Measurements from ENCODE around the gene LMLN. TPM values are rescaled to one million over a fixed set of nuclear protein-coding genes. Genes with fewer than 3 reads are reported as not detected.

Gene LMLN
- total RNA-seq, 3 donors from 2014 or later (not counting 1 experiment from before 2014, with no cell fraction given): 2.3 to 4.5 (median 4.0) TPM

DNA sequence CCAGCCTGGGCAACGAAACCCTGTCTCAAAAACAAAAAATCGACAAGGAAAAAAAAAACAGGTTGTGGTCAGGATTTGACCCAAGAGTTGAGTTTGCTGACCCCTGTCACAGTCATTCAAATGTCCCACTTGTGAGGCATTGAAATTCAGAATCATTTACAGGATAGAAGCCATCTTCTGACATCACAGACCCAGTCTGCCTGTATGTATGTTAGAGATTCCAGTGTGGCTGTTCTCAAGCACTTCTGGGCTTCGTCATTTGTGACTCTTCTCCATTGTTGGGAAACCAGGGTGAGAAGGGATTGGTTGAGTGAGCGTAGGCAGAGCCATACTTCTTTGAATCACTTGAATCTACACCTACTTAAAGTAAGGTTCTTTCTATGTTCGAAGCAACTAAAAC lies 57.1 kb downstream of the LMLN start:
- Mint-ChIP-seq H3K9me3 (no peaks in the 10 kb centered on the region), H3K27ac (no peak overlapping the region), H3K36me3 (no peaks in the 10 kb centered on the region), H3K4me1 (no peaks in the 10 kb centered on the region), H3K27me3 (ENCODE audit: low read depth in 2 of 2) (no peaks in the 10 kb centered on the region), H3K4me3 (no peak overlapping the region)
- Histone ChIP-seq H3K27ac (ENCODE audit: low read length) (no peak overlapping the region), H3K36me3 (ENCODE audit: control insufficient read depth, insufficient read depth, low read length) (no peaks in the 10 kb centered on the region), H3K4me3 (ENCODE audit: low read length) (no peak overlapping the region), H3K4me1 (ENCODE audit: control insufficient read depth, insufficient read depth, low read length) (no peaks in the 10 kb centered on the region), H3K27me3 (ENCODE audit: control insufficient read depth, insufficient read depth, low read length) (no peaks in the 10 kb centered on the region), H3K9me3 (ENCODE audit: control insufficient read depth, insufficient read depth, low read length) (no peaks in the 10 kb centered on the region)
- DNase-seq (no peak), ATAC-seq (no peak)
- WGBS (ENCODE audit: insufficient coverage): 93% methylated on average over 5 of the region's 5 CpGs
- TF ChIP-seq, protein P1, sequence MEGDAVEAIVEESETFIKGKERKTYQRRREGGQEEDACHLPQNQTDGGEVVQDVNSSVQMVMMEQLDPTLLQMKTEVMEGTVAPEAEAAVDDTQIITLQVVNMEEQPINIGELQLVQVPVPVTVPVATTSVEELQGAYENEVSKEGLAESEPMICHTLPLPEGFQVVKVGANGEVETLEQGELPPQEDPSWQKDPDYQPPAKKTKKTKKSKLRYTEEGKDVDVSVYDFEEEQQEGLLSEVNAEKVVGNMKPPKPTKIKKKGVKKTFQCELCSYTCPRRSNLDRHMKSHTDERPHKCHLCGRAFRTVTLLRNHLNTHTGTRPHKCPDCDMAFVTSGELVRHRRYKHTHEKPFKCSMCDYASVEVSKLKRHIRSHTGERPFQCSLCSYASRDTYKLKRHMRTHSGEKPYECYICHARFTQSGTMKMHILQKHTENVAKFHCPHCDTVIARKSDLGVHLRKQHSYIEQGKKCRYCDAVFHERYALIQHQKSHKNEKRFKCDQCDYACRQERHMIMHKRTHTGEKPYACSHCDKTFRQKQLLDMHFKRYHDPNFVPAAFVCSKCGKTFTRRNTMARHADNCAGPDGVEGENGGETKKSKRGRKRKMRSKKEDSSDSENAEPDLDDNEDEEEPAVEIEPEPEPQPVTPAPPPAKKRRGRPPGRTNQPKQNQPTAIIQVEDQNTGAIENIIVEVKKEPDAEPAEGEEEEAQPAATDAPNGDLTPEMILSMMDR (IDR thresholded peaks at IDR 0.05): no peak
- intact Hi-C loops (cut with micrococcal nuclease): no loop called here

DNA sequence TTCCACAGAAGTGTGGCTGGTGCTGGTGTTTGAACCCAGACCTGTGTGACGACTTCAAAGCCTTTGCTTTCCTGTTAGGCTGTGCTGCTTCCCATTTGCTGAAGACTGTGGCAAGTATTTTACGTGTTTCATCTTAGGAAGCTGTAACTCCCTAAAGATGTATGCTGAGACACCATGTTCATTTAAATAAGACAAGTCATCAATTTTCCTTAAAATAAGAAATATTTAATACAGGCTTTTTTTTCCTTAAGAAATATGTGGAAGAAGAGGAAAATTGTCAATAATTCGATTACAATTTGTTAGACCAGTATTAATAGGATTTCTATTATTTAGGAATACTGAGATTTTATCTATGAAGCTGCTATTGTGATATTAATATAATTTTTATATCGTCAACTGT lies 58.4 kb downstream of the LMLN start:
- Mint-ChIP-seq H3K27me3 (ENCODE audit: low read depth in 2 of 2) (no peaks in the 10 kb centered on the region), H3K4me3 (no peak overlapping the region), H3K27ac (no peak overlapping the region), H3K4me1 (no peaks in the 10 kb centered on the region), H3K36me3 (no peaks in the 10 kb centered on the region), H3K9me3 (no peaks in the 10 kb centered on the region)
- ATAC-seq: no peak
- TF ChIP-seq, protein P1 (IDR thresholded peaks at IDR 0.05): no peak
- 98% methylated on average over 2 of the region's 4 CpGs for WGBS (ENCODE audit: insufficient coverage)
- DNase-seq: no peak
- H3K27me3 ChIP-seq (ENCODE audit: control insufficient read depth, insufficient read depth, low read length): no peaks in the 10 kb centered on the region
- no peak overlapping the region for H3K4me3 ChIP-seq (ENCODE audit: low read length)
- H3K4me1 ChIP-seq (ENCODE audit: control insufficient read depth, insufficient read depth, low read length): no peaks in the 10 kb centered on the region
- no peaks in the 10 kb centered on the region for H3K36me3 ChIP-seq (ENCODE audit: control insufficient read depth, insufficient read depth, low read length)
- intact Hi-C loops (cut with micrococcal nuclease): no loop called here
- H3K27ac ChIP-seq (ENCODE audit: low read length): no peak overlapping the region
- H3K9me3 ChIP-seq (ENCODE audit: control insufficient read depth, insufficient read depth, low read length): no peaks in the 10 kb centered on the region

DNA sequence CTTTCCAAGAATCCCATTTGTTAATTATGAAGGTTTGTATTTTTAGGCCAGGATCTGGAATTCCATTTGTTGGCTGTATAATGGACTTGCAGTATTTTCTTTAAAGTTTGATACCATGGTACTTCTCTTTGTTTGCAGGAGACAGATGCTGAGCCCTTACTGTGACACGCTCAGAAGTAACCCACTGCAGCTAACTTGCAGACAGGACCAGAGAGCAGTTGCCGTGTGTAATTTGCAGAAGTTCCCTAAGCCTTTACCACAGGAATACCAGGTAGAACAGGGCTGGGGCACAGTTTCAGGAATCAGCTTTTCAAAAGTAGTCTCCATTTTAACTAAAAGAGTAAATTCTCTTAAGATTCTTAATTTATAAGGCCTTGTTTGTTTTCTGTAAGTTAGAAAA lies 59.1 kb downstream of the LMLN start:
- Mint-ChIP-seq H3K36me3 (no peaks in the 10 kb centered on the region), H3K9me3 (no peaks in the 10 kb centered on the region), H3K27me3 (ENCODE audit: low read depth in 2 of 2) (no peaks in the 10 kb centered on the region), H3K27ac (no peak overlapping the region), H3K4me3 (no peak overlapping the region), H3K4me1 (no peaks in the 10 kb centered on the region)
- Histone ChIP-seq H3K27me3 (ENCODE audit: control insufficient read depth, insufficient read depth, low read length) (no peaks in the 10 kb centered on the region), H3K36me3 (ENCODE audit: control insufficient read depth, insufficient read depth, low read length) (no peaks in the 10 kb centered on the region), H3K4me1 (ENCODE audit: control insufficient read depth, insufficient read depth, low read length) (no peaks in the 10 kb centered on the region), H3K9me3 (ENCODE audit: control insufficient read depth, insufficient read depth, low read length) (no peaks in the 10 kb centered on the region), H3K27ac (ENCODE audit: low read length) (no peak overlapping the region), H3K4me3 (ENCODE audit: low read length) (no peak overlapping the region)
- TF ChIP-seq, protein P1 (IDR thresholded peaks at IDR 0.05): no peak
- WGBS (ENCODE audit: insufficient coverage): 84% methylated on average over 2 of the region's 2 CpGs
- DNase-seq: no peak
- no peak for ATAC-seq
- intact Hi-C loops (cut with micrococcal nuclease): no loop called here

DNA sequence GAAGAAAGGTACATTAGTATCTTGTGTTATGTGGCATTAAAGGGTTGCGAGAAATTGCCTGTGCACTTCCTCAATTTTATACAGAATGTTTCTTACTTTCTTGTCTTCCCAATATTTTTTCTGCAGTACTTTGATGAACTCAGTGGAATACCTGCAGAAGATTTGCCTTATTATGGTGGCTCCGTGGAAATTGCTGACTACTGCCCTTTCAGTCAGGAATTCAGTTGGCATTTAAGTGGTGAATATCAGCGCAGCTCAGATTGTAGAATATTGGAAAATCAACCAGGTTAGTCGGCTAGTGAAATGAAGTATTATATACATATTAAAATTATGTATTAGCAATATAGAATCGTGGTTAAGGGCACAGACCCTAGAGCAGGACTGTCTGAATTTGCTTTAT lies 61.3 kb downstream of the LMLN start:
- no peaks in the 10 kb centered on the region for H3K9me3 Mint-ChIP-seq
- H3K36me3 Mint-ChIP-seq: no peaks in the 10 kb centered on the region
- H3K27ac Mint-ChIP-seq: no peak overlapping the region
- 97% methylated on average over 2 of the region's 5 CpGs for WGBS (ENCODE audit: insufficient coverage)
- Histone ChIP-seq H3K4me1 (ENCODE audit: control insufficient read depth, insufficient read depth, low read length) (no peaks in the 10 kb centered on the region), H3K9me3 (ENCODE audit: control insufficient read depth, insufficient read depth, low read length) (no peaks in the 10 kb centered on the region), H3K36me3 (ENCODE audit: control insufficient read depth, insufficient read depth, low read length) (no peaks in the 10 kb centered on the region), H3K27me3 (ENCODE audit: control insufficient read depth, insufficient read depth, low read length) (no peaks in the 10 kb centered on the region), H3K27ac (ENCODE audit: low read length) (no peak overlapping the region), H3K4me3 (ENCODE audit: low read length) (no peak overlapping the region)
- intact Hi-C loops (cut with micrococcal nuclease): no loop called here
- no peaks in the 10 kb centered on the region for H3K27me3 Mint-ChIP-seq (ENCODE audit: low read depth in 2 of 2)
- H3K4me3 Mint-ChIP-seq: no peak overlapping the region
- no peaks in the 10 kb centered on the region for H3K4me1 Mint-ChIP-seq
- DNase-seq (no peak), ATAC-seq (no peak)
- TF ChIP-seq, protein P1 (IDR thresholded peaks at IDR 0.05): no peak

All from natural killer cell (primary cell).